H1 (cell line): ENCODE results near the gene CELF3. TPM values are rescaled to one million over a fixed set of nuclear protein-coding genes. Genes with fewer than 3 reads are reported as not detected.

Experiments
- CTCF ChIA-PET: fragments of 300-600 bp; sonication (Branson Sonifier 250); formaldehyde crosslinking; loops from one replicate; lab custom pipeline; 2021; ENCODE audit not compliant: partially characterized antibody; lab: Charles Lee
- POLR2A ChIA-PET: fragments of 300-600 bp; sonication (Branson Sonifier 250); formaldehyde crosslinking; loops from one replicate; lab custom pipeline; 2021; ENCODE audit warnings: inconsistent platforms; ENCODE audit not compliant: partially characterized antibody; lab: Charles Lee
- DNase-seq, 2 experiments: peaks; one replicate each; pipeline versions ENCODE4 v3.0.0 to v3.0.0-alpha.2; 2010 to 2022; ENCODE audit warnings: low spot score in 2 of 2, low read depth in 1 of 2, mixed read lengths in 1 of 2
- FAIRE-seq: peaks from 2 replicates; lab custom pipeline; 2011; peaks lifted over from hg19 to GRCh38; lab: Jason Lieb, UNC
- H2AFZ ChIP-seq: 2 replicates; pipeline ENCODE4 v1.8.1; 2012; ENCODE audit warnings: low read length, inconsistent platforms
- H2AK5ac ChIP-seq: 2 replicates; pipeline ENCODE4 v1.6.1; 2013; ENCODE audit warnings: low read depth, low read length
- H2BK120ac ChIP-seq: replicated peaks from 2 replicates; pipeline ENCODE3; 2013; ENCODE audit warnings: low read depth, low read length, inconsistent platforms
- H2BK12ac ChIP-seq: 2 replicates; pipeline ENCODE4 v1.6.1; 2013; ENCODE audit warnings: low read depth, low read length
- H2BK15ac ChIP-seq: 2 replicates; pipeline ENCODE4 v1.6.1; 2013; ENCODE audit warnings: low read length
- H2BK20ac ChIP-seq: 2 replicates; pipeline ENCODE4 v1.6.1; 2013; ENCODE audit warnings: low read length
- H2BK5ac ChIP-seq: 2 replicates; pipeline ENCODE4 v1.6.1; 2013; ENCODE audit warnings: low read depth, low read length
- H3K14ac ChIP-seq: 2 replicates; pipeline ENCODE4 v1.6.1; 2013; ENCODE audit warnings: inconsistent platforms; ENCODE audit not compliant: insufficient read length
- H3K18ac ChIP-seq: 2 replicates; pipeline ENCODE4 v1.6.1; 2013; ENCODE audit warnings: low read length; ENCODE audit errors: extremely low read depth
- H3K23ac ChIP-seq: 2 replicates; pipeline ENCODE4 v1.6.1; 2013; ENCODE audit warnings: inconsistent platforms; ENCODE audit not compliant: insufficient read length
- H3K23me2 ChIP-seq: 2 replicates; pipeline ENCODE4 v1.6.1; 2013; ENCODE audit warnings: low read depth, low read length
- H3K27ac ChIP-seq: 2 replicates; pipeline ENCODE4 v1.6.1; 2011; ENCODE audit warnings: low read depth, low read length, inconsistent platforms
- H3K27me3 ChIP-seq, 4 experiments: replicated peaks in 1 of 4; 1 replicate in 1 of 4; 2 replicates in 3 of 4; pipeline versions ENCODE4 v1.6.1 to v1.8.1; 2011 to 2013; ENCODE audit warnings: low read length in 3 of 4, mild to moderate bottlenecking in 3 of 4, inconsistent platforms in 2 of 4, mixed read lengths in 2 of 4, moderate library complexity in 1 of 4; ENCODE audit not compliant: control insufficient read depth in 3 of 4, insufficient read depth in 3 of 4; ENCODE audit errors: extremely low read depth in 1 of 4
- H3K36me3 ChIP-seq, 4 experiments: 2 replicates each; pipeline versions ENCODE4 v1.6.1 to v1.8.1; 2011 to 2013; ENCODE audit warnings: mild to moderate bottlenecking in 4 of 4, low read length in 3 of 4, moderate library complexity in 2 of 4, control low read depth in 1 of 4, inconsistent platforms in 1 of 4; ENCODE audit not compliant: insufficient read depth in 4 of 4, control insufficient read depth in 2 of 4
- H3K4ac ChIP-seq: replicated peaks from 2 replicates; pipeline ENCODE3; 2013; ENCODE audit warnings: low read length, low read depth, mixed read lengths, inconsistent platforms; ENCODE audit not compliant: insufficient read length
- H3K4me1 ChIP-seq, 4 experiments: replicated peaks in 1 of 4; 1 replicate in 1 of 4; 2 replicates in 3 of 4; pipeline versions ENCODE4 v1.6.1 to v1.8.1; 2011 to 2013; ENCODE audit warnings: low read length in 3 of 4, inconsistent platforms in 2 of 4, mixed read lengths in 1 of 4; ENCODE audit not compliant: insufficient read depth in 4 of 4, control insufficient read depth in 3 of 4
- H3K4me2 ChIP-seq, 2 experiments: 2 replicates each; pipeline versions ENCODE4 v1.6.1 to v1.8.1; 2011 to 2013; ENCODE audit warnings: low read depth in 2 of 2, low read length in 2 of 2, control low read depth in 1 of 2, inconsistent platforms in 1 of 2, mild to moderate bottlenecking in 1 of 2; ENCODE audit not compliant: insufficient read depth in 1 of 2
- H3K4me3 ChIP-seq, 4 experiments: fragments of 200-600, 300-600 bp in 1 of 4; sonication (generic), shearing (Covaris generic), sonication (Bioruptor Twin) in 1 of 4; 2 replicates each; pipeline versions ENCODE4 v1.5.1 to v1.8.1; 2011 to 2016; ENCODE audit warnings: low read length in 4 of 4, low read depth in 3 of 4, control low read depth in 2 of 4, inconsistent platforms in 2 of 4, mild to moderate bottlenecking in 2 of 4, mixed read lengths in 1 of 4, moderate library complexity in 1 of 4; ENCODE audit not compliant: insufficient read depth in 2 of 4; ENCODE audit errors: extremely low read depth in 1 of 4
- H3K56ac ChIP-seq: replicated peaks from 2 replicates; pipeline ENCODE3; 2013; ENCODE audit warnings: low read depth, mild to moderate bottlenecking, mixed read lengths, low read length, inconsistent platforms; ENCODE audit not compliant: insufficient read length
- H3K79me1 ChIP-seq: 2 replicates; pipeline ENCODE4 v1.6.1; 2013; ENCODE audit warnings: low read depth, low read length, control low read depth
- H3K79me2 ChIP-seq, 2 experiments: 2 replicates each; pipeline versions ENCODE4 v1.6.1 to v1.8.1; 2012 to 2013; ENCODE audit warnings: low read length in 2 of 2, mild to moderate bottlenecking in 2 of 2, inconsistent platforms in 1 of 2; ENCODE audit not compliant: insufficient read depth in 2 of 2, control insufficient read depth in 1 of 2
- H3K9ac ChIP-seq, 4 experiments: replicated peaks in 1 of 4; 1 replicate in 1 of 4; 2 replicates in 3 of 4; pipeline versions ENCODE4 v1.6.1 to v1.8.1; 2011 to 2013; ENCODE audit warnings: low read depth in 3 of 4, low read length in 3 of 4, control low read depth in 2 of 4, mild to moderate bottlenecking in 2 of 4, moderate library complexity in 2 of 4, inconsistent platforms in 1 of 4; ENCODE audit errors: extremely low read depth in 1 of 4
- H3K9me3 ChIP-seq, 2 experiments: 2 replicates each; pipeline versions ENCODE4 v1.6.1 to v1.8.1; 2012 to 2013; ENCODE audit warnings: mild to moderate bottlenecking in 2 of 2, moderate library complexity in 2 of 2, control low read depth in 1 of 2, inconsistent platforms in 1 of 2, low read depth in 1 of 2, low read length in 1 of 2, mixed read lengths in 1 of 2; ENCODE audit not compliant: insufficient read depth in 2 of 2
- H4K20me1 ChIP-seq, 2 experiments: replicated peaks in 1 of 2; 2 replicates each; pipeline versions ENCODE3 to v1.8.1; 2011 to 2013; ENCODE audit warnings: inconsistent platforms in 2 of 2, low read length in 2 of 2, mild to moderate bottlenecking in 1 of 2; ENCODE audit not compliant: insufficient read depth in 2 of 2, control insufficient read depth in 1 of 2
- H4K5ac ChIP-seq: 2 replicates; pipeline ENCODE4 v1.6.1; 2013; ENCODE audit warnings: low read length, low read depth, mixed read lengths, inconsistent platforms; ENCODE audit not compliant: insufficient read length
- H4K8ac ChIP-seq: 2 replicates; pipeline ENCODE4 v1.8.0; 2013; ENCODE audit warnings: mild to moderate bottlenecking, moderate library complexity, low read length, inconsistent platforms; ENCODE audit not compliant: insufficient read depth; ENCODE audit errors: extremely low read depth
- H4K91ac ChIP-seq: replicated peaks from 2 replicates; pipeline ENCODE3; 2013; ENCODE audit warnings: low read length, mixed read lengths, inconsistent platforms; ENCODE audit not compliant: insufficient read length
- GABPA ChIP-seq: IDR thresholded peaks from 2 replicates; pipeline ENCODE4 v1.6.1; 2011; ENCODE audit warnings: mild to moderate bottlenecking, low read length, moderate library complexity, borderline replicate concordance; ENCODE audit not compliant: insufficient read depth
- KDM4A ChIP-seq: IDR thresholded peaks from one replicate; pipeline ENCODE4 v1.7.1; 2012; ENCODE audit warnings: low read depth, mild to moderate bottlenecking, moderate library complexity, low read length, inconsistent platforms; ENCODE audit not compliant: severe bottlenecking
- WGBS, 2 experiments: shearing (Covaris generic) in 1 of 2; methylation state at CpG; one replicate each; pipeline versions ENCODE4 v1.1.6 to v1.1.7; 2013 to 2015; ENCODE audit warnings: low lambda C conversion rate in 2 of 2, mixed read lengths in 2 of 2, inconsistent platforms in 1 of 2, low coverage in 1 of 2, missing lambda C conversion rate in 1 of 2; ENCODE audit not compliant: insufficient replicate concordance in 2 of 2, insufficient coverage in 1 of 2, insufficient read length in 1 of 2; ENCODE audit errors: extremely low coverage in 1 of 2, missing lambda C conversion rate in 1 of 2; 5-methylcytosine and 5-hydroxymethylcytosine counted together
- polyA plus RNA-seq, 7 experiments: library from polyadenylated mRNA; depleted of rRNA in 3 of 7; stranded (reverse) in 5 of 7; unstranded in 2 of 7; fragments of >200 nt in 5 of 7; fragments of 200-250 nt in 2 of 7; gene quantifications; 1 replicate in 5 of 7; 2 replicates in 1 of 7; 4 replicates in 1 of 7; pipeline versions ENCODE4 v1.2.1 to v1.2.3, GENCODE V29; 2011 to 2013; ENCODE audit warnings: missing spikeins in 2 of 7, mixed read lengths in 2 of 7
- total RNA-seq: library from RNA; stranded (reverse); fragmentation: NEBNext Ultra II Directional; extraction: Animal tissue kit (Norgen Biotek cat#: 25700); gene quantifications from 2 replicates; pipeline ENCODE4 v1.2.1, GENCODE V29; 2021

The CELF3 gene
- total and polyA plus RNA-seq, 2 of the 8 experiments (the other 6 are each of a cell fraction or from before 2014, with no cell fraction given) = 0.34 to 1.2 TPM

- no peaks in the 10 kb centered on the region for H3K36me3 ChIP-seq
- no peak overlapping the region for H2BK120ac ChIP-seq
- peak overlapping the region; percentile 76 to 97 for H3K4me2 ChIP-seq
- no peaks in the 10 kb centered on the region for H3K79me2 ChIP-seq
- H3K9me3 ChIP-seq = no peaks in the 10 kb centered on the region
- FAIRE-seq (no peak), DNase-seq (no peak)
- H3K23ac ChIP-seq = no peak overlapping the region
- TF ChIP-seq KDM4A (peak; percentile 32), GABPA (no peak)
- H3K27me3 ChIP-seq = peaks cover 0 to 18% (median 12%) of the 10 kb centered on the region in 4 experiments; a peak in 6 of 7 replicates
- no peak overlapping the region for H2AFZ ChIP-seq
- no peak overlapping the region for H2AK5ac ChIP-seq
- POLR2A ChIA-PET = interaction anchor here (0.9 to 3.5 kb wide), 5 partner anchors 11 to 176 kb away, joined by 3 to 15 read pairs (median 4); partner anchors contain the start of genes C2CD4D and TUFT1
- no peak overlapping the region for H4K91ac ChIP-seq
- no peak overlapping the region; the same call in 1 of the 2 replicates for H3K18ac ChIP-seq
- peak overlapping the region; percentile 29 to 60 (median 54); a peak in 7 of 8 replicates for H3K4me3 ChIP-seq
- no peak overlapping the region for H3K14ac ChIP-seq
- no peak overlapping the region for H3K56ac ChIP-seq
- H3K4ac ChIP-seq = no peak overlapping the region
- H3K4me1 ChIP-seq = peaks cover 2 to 8% (median 4%) of the 10 kb centered on the region in 4 experiments
- H2BK12ac ChIP-seq = no peak overlapping the region
- H4K20me1 ChIP-seq = no peaks in the 10 kb centered on the region
- no peak overlapping the region for H2BK15ac ChIP-seq
- no peak overlapping the region; the same call in 1 of the 2 replicates for H2BK5ac ChIP-seq
- 4% methylated on average over 4 of the region's 11 CpGs; no CpG with 5 or more reads in 1 of the 2 experiments for whole genome bisulfite sequencing, 2 experiments
- CTCF ChIA-PET = interaction anchor here (0.8 to 4.8 kb wide), 15 partner anchors 8 to 135 kb away, joined by 3 to 41 read pairs (median 5); no protein-coding TSS in a partner anchor
- H3K9ac ChIP-seq = peak overlapping the region in 1 of 4 experiments; percentile 29; a peak in 1 of 7 replicates
- H4K5ac ChIP-seq = no peak overlapping the region
- H3K79me1 ChIP-seq = no peaks in the 10 kb centered on the region; the same call in 1 of the 2 replicates
- no peak overlapping the region for H2BK20ac ChIP-seq
- H4K8ac ChIP-seq = no peak overlapping the region
- H3K27ac ChIP-seq = no peak overlapping the region
- peaks cover 8% of the 10 kb centered on the region; the same call in 1 of the 2 replicates for H3K23me2 ChIP-seq
Observed at GRCh38 chr1:151716405-151716762, 219 bp downstream of the CELF3 start.
